ENCODE measurements around the gene ZBTB49.

The ZBTB49 gene

DNA sequence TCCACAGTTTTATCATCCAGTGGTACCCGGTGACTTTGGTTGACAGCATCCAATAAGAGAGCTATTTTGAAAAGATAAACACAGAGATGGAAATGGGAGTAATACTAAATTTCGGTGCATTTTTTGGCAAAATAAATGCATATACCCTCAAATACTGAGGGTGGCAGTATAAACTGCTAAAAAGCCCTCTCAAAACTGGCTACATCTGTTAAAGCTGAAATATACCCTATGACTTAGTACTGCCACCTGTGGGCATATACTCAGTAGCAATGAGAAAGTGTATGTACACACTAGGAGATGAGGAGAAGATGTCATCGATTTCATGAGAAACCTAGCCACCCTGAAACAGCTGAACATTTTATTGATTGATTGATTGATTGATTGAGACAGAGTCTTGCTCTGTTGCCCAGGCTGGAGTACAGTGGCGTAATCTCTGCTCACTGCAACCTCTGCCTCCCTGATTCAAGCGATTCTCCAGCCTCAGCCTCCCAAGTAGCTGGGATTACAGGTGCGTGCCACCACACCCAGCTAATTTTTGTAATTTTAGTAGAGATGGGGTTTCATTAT lies 29.8 kb upstream of the ZBTB49 start:
- peaks cover 0 to 6% of the 10 kb centered on the region in 2 donors for H3K27me3 ChIP-seq
- H3K27ac ChIP-seq = no peak overlapping the region
- peaks cover 0 to 7% (median 0%) of the 10 kb centered on the region in 4 donors for H3K4me1 ChIP-seq
- H3K4me3 ChIP-seq = no peak overlapping the region
- TF ChIP-seq, protein P1, sequence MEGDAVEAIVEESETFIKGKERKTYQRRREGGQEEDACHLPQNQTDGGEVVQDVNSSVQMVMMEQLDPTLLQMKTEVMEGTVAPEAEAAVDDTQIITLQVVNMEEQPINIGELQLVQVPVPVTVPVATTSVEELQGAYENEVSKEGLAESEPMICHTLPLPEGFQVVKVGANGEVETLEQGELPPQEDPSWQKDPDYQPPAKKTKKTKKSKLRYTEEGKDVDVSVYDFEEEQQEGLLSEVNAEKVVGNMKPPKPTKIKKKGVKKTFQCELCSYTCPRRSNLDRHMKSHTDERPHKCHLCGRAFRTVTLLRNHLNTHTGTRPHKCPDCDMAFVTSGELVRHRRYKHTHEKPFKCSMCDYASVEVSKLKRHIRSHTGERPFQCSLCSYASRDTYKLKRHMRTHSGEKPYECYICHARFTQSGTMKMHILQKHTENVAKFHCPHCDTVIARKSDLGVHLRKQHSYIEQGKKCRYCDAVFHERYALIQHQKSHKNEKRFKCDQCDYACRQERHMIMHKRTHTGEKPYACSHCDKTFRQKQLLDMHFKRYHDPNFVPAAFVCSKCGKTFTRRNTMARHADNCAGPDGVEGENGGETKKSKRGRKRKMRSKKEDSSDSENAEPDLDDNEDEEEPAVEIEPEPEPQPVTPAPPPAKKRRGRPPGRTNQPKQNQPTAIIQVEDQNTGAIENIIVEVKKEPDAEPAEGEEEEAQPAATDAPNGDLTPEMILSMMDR (IDR thresholded peaks at IDR 0.05) = no peak
- no peaks in the 10 kb centered on the region for H3K36me3 ChIP-seq
- no peaks in the 10 kb centered on the region for H3K9me3 ChIP-seq
- intact Hi-C loops (cut with DNase I; ENCODE audit: low total_unique reads) = no loop called here
- DNase-seq = no peak

DNA sequence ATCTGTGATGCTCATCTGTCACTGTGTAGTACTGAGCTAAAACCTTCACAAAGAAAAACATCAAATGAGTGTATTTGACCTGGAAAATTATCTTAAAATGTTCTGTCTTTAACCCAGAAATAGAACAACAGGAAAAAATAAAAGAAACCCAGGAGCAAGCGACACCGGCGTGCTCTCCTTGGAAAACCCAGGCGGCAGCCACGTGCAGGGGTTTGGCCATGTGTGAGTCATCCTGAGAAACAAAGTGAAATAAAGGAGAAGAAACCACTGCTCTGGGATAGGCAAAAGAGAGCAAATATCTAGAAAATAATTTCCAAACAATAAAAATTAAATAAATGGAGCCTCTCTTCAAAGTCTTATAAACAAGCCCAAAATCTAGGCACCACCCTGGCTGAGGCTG lies 22.1 kb upstream of the ZBTB49 start:
- H3K27ac ChIP-seq = no peak overlapping the region
- intact Hi-C loops (cut with DNase I; ENCODE audit: low total_unique reads) = no loop called here
- H3K4me1 ChIP-seq = no peaks in the 10 kb centered on the region
- no peaks in the 10 kb centered on the region for H3K9me3 ChIP-seq
- peaks cover 2 to 58% (median 30%) of the 10 kb centered on the region in 3 donors for H3K36me3 ChIP-seq
- no peak overlapping the region for H3K4me3 ChIP-seq
- no peaks in the 10 kb centered on the region for H3K27me3 ChIP-seq
- TF ChIP-seq, protein P1 (IDR thresholded peaks at IDR 0.05) = no peak
- no peak for DNase-seq

DNA sequence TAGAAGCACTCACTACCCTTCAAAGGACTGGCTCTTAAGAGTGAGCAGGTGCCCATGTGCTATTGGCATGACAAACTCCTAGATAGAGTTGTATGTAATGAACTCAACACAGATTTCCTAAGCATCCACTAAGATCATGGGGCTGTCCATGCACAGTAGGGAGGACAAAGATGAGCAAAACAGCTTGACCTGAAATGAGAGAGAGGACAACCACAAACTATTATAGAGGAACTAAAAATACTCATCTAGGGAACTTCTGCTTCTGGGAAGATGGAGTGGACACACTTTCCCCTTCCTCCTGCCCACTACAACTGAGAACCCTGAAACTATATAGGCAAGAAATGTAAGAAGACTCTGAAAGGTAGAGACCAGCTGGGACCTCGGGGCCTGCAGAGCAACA lies 21.3 kb upstream of the ZBTB49 start:
- DNase-seq = no peak
- Histone ChIP-seq H3K36me3 (peaks cover 10 to 66% (median 38%) of the 10 kb centered on the region in 3 donors), H3K27ac (no peak overlapping the region), H3K27me3 (no peaks in the 10 kb centered on the region), H3K4me3 (no peak overlapping the region), H3K9me3 (no peaks in the 10 kb centered on the region), H3K4me1 (no peaks in the 10 kb centered on the region)
- TF ChIP-seq, protein P1 (IDR thresholded peaks at IDR 0.05) = no peak
- intact Hi-C loops (cut with DNase I; ENCODE audit: low total_unique reads) = no loop called here

DNA sequence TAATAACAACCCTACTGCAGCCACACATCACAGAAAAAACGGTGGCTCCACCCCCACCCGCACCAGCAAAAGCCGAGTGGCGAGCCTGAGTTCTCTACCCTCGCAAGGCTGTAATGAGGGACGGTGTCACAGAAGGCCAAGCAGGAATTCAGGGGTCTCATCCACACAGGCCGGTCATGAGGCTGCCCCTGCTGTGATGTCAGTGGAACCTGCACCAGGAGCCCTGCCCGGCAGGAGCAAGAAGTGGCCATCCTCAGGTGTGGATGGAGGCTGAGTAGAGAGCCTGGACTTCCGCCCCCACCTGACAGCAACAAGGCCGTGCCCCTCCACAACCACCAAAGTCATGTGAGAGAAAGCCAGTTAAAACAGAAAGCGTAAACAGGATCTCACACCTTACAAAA lies 20.7 kb upstream of the ZBTB49 start:
- TF ChIP-seq, protein P1 (IDR thresholded peaks at IDR 0.05) = no peak
- no peak for DNase-seq
- H3K27me3 ChIP-seq = no peaks in the 10 kb centered on the region
- H3K4me1 ChIP-seq = no peaks in the 10 kb centered on the region
- intact Hi-C loops (cut with DNase I; ENCODE audit: low total_unique reads) = no loop called here
- peaks cover 15 to 72% (median 44%) of the 10 kb centered on the region in 3 donors for H3K36me3 ChIP-seq
- no peak overlapping the region for H3K27ac ChIP-seq
- no peak overlapping the region for H3K4me3 ChIP-seq
- no peaks in the 10 kb centered on the region for H3K9me3 ChIP-seq

DNA sequence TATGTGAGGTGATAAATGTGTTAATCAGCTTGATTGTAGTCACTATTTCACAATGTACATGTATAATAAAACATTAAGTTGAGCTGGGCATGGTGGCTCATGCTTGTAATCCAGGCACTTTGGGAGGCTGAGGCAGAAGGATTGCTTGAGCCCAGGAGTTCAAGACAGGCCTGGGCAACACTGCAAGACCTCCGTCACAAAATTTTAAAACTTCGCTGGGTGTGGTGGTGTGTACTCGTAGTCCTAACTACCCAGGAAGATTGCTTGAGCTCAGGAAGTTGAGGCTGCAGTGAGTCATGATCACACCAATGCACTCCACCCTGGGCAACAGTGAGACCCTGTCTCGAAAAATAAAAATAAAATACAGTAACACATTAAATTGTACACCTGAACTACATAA lies 20.2 kb upstream of the ZBTB49 start:
- intact Hi-C loops (cut with DNase I; ENCODE audit: low total_unique reads) = no loop called here
- Histone ChIP-seq H3K36me3 (peaks cover 21 to 77% (median 49%) of the 10 kb centered on the region in 3 donors), H3K27ac (no peak overlapping the region), H3K9me3 (no peaks in the 10 kb centered on the region), H3K4me3 (no peak overlapping the region), H3K27me3 (no peaks in the 10 kb centered on the region), H3K4me1 (no peaks in the 10 kb centered on the region)
- TF ChIP-seq, protein P1 (IDR thresholded peaks at IDR 0.05) = no peak
- DNase-seq = no peak

DNA sequence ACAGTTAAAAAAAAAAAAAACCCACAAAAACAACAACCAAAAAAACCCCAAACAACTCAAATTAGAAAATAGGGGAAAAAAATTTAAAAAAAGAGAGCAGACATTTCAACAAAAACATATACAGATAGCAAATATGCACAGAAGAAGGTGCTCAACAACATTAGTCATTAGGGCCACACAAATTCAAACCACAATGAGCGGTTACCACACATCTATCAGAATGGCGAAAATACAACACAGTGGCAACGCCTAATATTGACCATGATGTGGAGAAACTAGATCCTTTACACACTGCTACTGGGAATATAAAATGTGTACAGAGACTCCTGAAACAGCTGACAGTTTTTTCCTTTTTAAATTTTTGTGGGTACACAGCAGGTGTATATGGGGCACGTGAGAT lies 19.5 kb upstream of the ZBTB49 start:
- peaks cover 27 to 84% (median 55%) of the 10 kb centered on the region in 3 donors for H3K36me3 ChIP-seq
- intact Hi-C loops (cut with DNase I; ENCODE audit: low total_unique reads) = no loop called here

More for the DNA sequence above, 19.5 kb upstream of the ZBTB49 start:
- no peak overlapping the region for H3K27ac ChIP-seq
- no peaks in the 10 kb centered on the region for H3K9me3 ChIP-seq
- H3K4me1 ChIP-seq = no peaks in the 10 kb centered on the region
- H3K4me3 ChIP-seq = no peak overlapping the region
- no peaks in the 10 kb centered on the region for H3K27me3 ChIP-seq
- TF ChIP-seq, protein P1 (IDR thresholded peaks at IDR 0.05) = no peak
- no peak for DNase-seq

Measured in tibial artery (tissue), 4 donors.